ENCODE measurements around the gene SMCO1. TPM values are rescaled to one million over a fixed set of nuclear protein-coding genes. Genes with fewer than 3 reads are reported as not detected.
"Not testable (repeated sequence)": the region's sequence is repeated elsewhere in the genome, so short reads cannot be mapped to it uniquely, and the experiment has no call there.

SMCO1 gene
- total RNA-seq, 1 donor, result not detected

GRCh38 chr3:196493292-196493691 lies 21.9 kb downstream of the SMCO1 start:
- H3K4me3 ChIP-seq (ENCODE audit: low read depth, low read length), result no peak overlapping the region
- TF ChIP-seq, protein P1, sequence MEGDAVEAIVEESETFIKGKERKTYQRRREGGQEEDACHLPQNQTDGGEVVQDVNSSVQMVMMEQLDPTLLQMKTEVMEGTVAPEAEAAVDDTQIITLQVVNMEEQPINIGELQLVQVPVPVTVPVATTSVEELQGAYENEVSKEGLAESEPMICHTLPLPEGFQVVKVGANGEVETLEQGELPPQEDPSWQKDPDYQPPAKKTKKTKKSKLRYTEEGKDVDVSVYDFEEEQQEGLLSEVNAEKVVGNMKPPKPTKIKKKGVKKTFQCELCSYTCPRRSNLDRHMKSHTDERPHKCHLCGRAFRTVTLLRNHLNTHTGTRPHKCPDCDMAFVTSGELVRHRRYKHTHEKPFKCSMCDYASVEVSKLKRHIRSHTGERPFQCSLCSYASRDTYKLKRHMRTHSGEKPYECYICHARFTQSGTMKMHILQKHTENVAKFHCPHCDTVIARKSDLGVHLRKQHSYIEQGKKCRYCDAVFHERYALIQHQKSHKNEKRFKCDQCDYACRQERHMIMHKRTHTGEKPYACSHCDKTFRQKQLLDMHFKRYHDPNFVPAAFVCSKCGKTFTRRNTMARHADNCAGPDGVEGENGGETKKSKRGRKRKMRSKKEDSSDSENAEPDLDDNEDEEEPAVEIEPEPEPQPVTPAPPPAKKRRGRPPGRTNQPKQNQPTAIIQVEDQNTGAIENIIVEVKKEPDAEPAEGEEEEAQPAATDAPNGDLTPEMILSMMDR (IDR thresholded peaks at IDR 0.05; ENCODE audit: insufficient read depth, low read length), result no peak
- DNase-seq (ENCODE audit: low read depth), result no peak

- DNase-seq (ENCODE audit: low read depth), result no peak
- TF ChIP-seq, protein P1 (IDR thresholded peaks at IDR 0.05; ENCODE audit: insufficient read depth, low read length), result no peak
- H3K4me3 ChIP-seq (ENCODE audit: low read depth, low read length), result no peak overlapping the region
These were observed 23.1 kb downstream of the SMCO1 start for GRCh38 chr3:196492080-196492479.

GRCh38 chr3:196489747-196490146 lies 25.4 kb downstream of the SMCO1 start:
- DNase-seq (ENCODE audit: low read depth), result no peak
- no peak overlapping the region for H3K4me3 ChIP-seq (ENCODE audit: low read depth, low read length)
- TF ChIP-seq, protein P1 (IDR thresholded peaks at IDR 0.05; ENCODE audit: insufficient read depth, low read length), result no peak

- no peak overlapping the region for H3K4me3 ChIP-seq (ENCODE audit: low read depth, low read length)
- TF ChIP-seq, protein P1 (IDR thresholded peaks at IDR 0.05; ENCODE audit: insufficient read depth, low read length), result peak; percentile 23
- DNase-seq (ENCODE audit: low read depth), result no peak
These were observed 28.9 kb downstream of the SMCO1 start for GRCh38 chr3:196486263-196486662.

GRCh38 chr3:196477678-196478077 lies 37.5 kb downstream of the SMCO1 start:
- DNase-seq (ENCODE audit: low read depth), result no peak
- H3K4me3 ChIP-seq (ENCODE audit: low read depth, low read length), result no peak overlapping the region
- TF ChIP-seq, protein P1 (IDR thresholded peaks at IDR 0.05; ENCODE audit: insufficient read depth, low read length), result no peak

- no peak overlapping the region for H3K4me3 ChIP-seq (ENCODE audit: low read depth, low read length)
- no peak for DNase-seq (ENCODE audit: low read depth)
- TF ChIP-seq, protein P1 (IDR thresholded peaks at IDR 0.05; ENCODE audit: insufficient read depth, low read length), result no peak
These were observed 42.9 kb downstream of the SMCO1 start for GRCh38 chr3:196472286-196472685.

DNA sequence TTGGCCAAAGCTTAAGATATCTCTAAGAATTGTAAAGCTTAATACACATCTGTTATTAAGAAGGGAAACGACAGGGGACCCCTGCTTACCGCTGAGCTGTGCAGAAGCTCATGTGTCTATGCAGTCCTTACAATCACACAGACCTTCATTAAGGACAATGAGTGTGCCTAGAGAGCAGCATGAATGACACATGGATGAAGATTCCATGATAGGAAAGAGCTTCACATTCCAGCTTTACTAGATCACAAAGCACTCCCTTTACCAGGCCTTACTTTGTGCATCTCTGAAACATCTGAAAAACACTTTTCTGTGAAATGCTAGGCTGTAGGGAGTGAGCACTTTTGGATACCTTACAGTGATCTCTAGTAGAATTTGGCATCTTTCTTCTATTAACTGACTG lies 43.6 kb downstream of the SMCO1 start:
- TF ChIP-seq, protein P1 (IDR thresholded peaks at IDR 0.05; ENCODE audit: insufficient read depth, low read length), result no peak
- no peak overlapping the region for H3K4me3 ChIP-seq (ENCODE audit: low read depth, low read length)
- DNase-seq (ENCODE audit: low read depth), result no peak

DNA sequence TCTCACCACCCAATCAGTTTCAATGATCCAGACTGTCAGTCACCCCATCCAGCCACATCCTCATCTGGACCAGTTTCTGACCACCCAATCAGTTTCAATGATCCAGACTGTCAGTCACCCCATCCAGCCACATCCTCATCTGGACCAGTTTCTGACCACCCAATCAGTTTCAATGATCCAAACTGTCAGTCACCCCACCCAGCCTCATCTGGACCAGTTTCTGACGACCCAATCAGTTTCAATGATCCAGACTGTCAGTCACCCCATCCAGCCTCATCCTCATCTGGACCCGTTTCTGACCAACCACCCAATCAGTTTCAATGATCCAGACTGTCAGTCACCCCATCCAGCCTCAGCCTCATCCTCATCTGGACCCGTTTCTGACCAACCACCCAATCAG lies 45.0 kb downstream of the SMCO1 start:
- not testable (repeated sequence) for H3K4me3 ChIP-seq (ENCODE audit: low read depth, low read length); DNase-seq (ENCODE audit: low read depth)
